ENCODE data around the gene SRL. TPM values are rescaled to one million over a fixed set of nuclear protein-coding genes. Genes with fewer than 3 reads are reported as not detected.

Gene SRL
- total and polyA plus RNA-seq, 2 of the 13 experiments (the other 11 are each of a cell fraction or from before 2014, with no cell fraction given): 0.05 TPM; not detected in 1

GRCh38 chr16:4179763-4180260, 62.1 kb downstream of the SRL start:
- H3K27ac ChIP-seq (ENCODE audit: extremely low read length, insufficient read depth, low read length): no peak overlapping the region
- in situ Hi-C loops (cut with HindIII; ENCODE audit: extremely low pct_ligation_motif_present, low pct_unique_long_range_greater_than_20kb): no loop called here
- H3K4me1 ChIP-seq (ENCODE audit: insufficient read depth, low read length): peaks cover 36% of the 10 kb centered on the region
- H2AFZ ChIP-seq (ENCODE audit: low read length): no peak overlapping the region
- no peaks in the 10 kb centered on the region for H3K79me2 ChIP-seq (ENCODE audit: insufficient read depth, low read length)
- no peak overlapping the region for H3K4me3 ChIP-seq (replicated peaks in 1 of 3; ENCODE audit: insufficient read depth in 1 of 3, low read depth in 2 of 3, low read length in 3 of 3)
- 44% methylated on average over 8 of the region's 8 CpGs for WGBS (ENCODE audit: low lambda C conversion rate)
- DNase-seq (ENCODE audit: low spot score) (no peak), FAIRE-seq (no peak), ATAC-seq (no peak)
- TF ChIP-seq ADNP (CRISPR knock-in tag; IDR thresholded peaks at IDR 0.05) (no peak), POGK (CRISPR knock-in tag; conservative IDR thresholded peaks at IDR 0.05) (no peak), ZNF451 (CRISPR knock-in tag; IDR thresholded peaks at IDR 0.05) (no peak), THAP7 (CRISPR knock-in tag; IDR thresholded peaks at IDR 0.05) (no peak), ZC3H13 (CRISPR knock-in tag; IDR thresholded peaks at IDR 0.05) (no peak), PHF21A (CRISPR knock-in tag; IDR thresholded peaks at IDR 0.05) (no peak), ZNF180 (CRISPR knock-in tag; IDR thresholded peaks at IDR 0.05; ENCODE audit: borderline replicate concordance, low read depth) (no peak), ZBTB14 (CRISPR knock-in tag; IDR thresholded peaks at IDR 0.05) (no peak), KDM6A (CRISPR knock-in tag; IDR thresholded peaks at IDR 0.05; ENCODE audit: low read depth) (no peak)
- CTCF ChIA-PET (ENCODE audit: low intra/inter-chr PET ratio, low total read pairs): no interaction called here
- no peaks in the 10 kb centered on the region for H4K20me1 ChIP-seq (ENCODE audit: insufficient read depth, low read length)
- no peak overlapping the region for H3K9ac ChIP-seq (ENCODE audit: insufficient read depth, low read depth, low read length)
- intact Hi-C loops (cut with micrococcal nuclease; ENCODE audit: unreplicated experiment): no loop called here
- no peak overlapping the region for H3K4me2 ChIP-seq (ENCODE audit: low read depth, low read length)
- no TSS peak for BruUV-seq (replicated peaks)
- peaks cover 0 to 4% of the 10 kb centered on the region in 2 experiments; a peak in 2 of 5 replicates for H3K27me3 ChIP-seq (ENCODE audit: control insufficient read depth in 1 of 2, insufficient read depth in 2 of 2, low read length in 2 of 2)
- POLR2A ChIA-PET: interaction anchor here (0.8 kb wide), 1 partner anchor 73 kb away, joined by 3 read pairs; no protein-coding TSS in a partner anchor
- no peaks in the 10 kb centered on the region for H3K9me3 ChIP-seq (ENCODE audit: low read length)
- H3K36me3 ChIP-seq (replicated peaks in 1 of 2; ENCODE audit: control insufficient read depth in 1 of 2, insufficient read depth in 2 of 2, low read length in 2 of 2): no peaks in the 10 kb centered on the region

All from HepG2 (cell line).